ENCODE measurements around the gene OR1F1.
"Not testable (repeated sequence)": the region's sequence is repeated elsewhere in the genome, so short reads cannot be mapped to it uniquely, and the experiment has no call there.

The OR1F1 gene

GRCh38 chr16:3198334-3199072, 10.5 kb downstream of the OR1F1 start:
- DNase-seq (ENCODE audit: low read depth in 2 of 2), result no peak

GRCh38 chr16:3202903-3203539, 15.0 kb downstream of the OR1F1 start:
- DNase-seq (ENCODE audit: low read depth in 2 of 2), result no peak

- DNase-seq (ENCODE audit: low read depth in 2 of 2), result not testable (repeated sequence)
Observed at GRCh38 chr16:3205939-3206338, 17.9 kb downstream of the OR1F1 start.

- DNase-seq (ENCODE audit: low read depth in 2 of 2), result no peak
Observed at GRCh38 chr16:3207086-3207953, 19.3 kb downstream of the OR1F1 start.

- DNase-seq (ENCODE audit: low read depth in 2 of 2), result no peak
Observed at GRCh38 chr16:3212006-3212405, 24.0 kb downstream of the OR1F1 start.

- no peak for DNase-seq (ENCODE audit: low read depth in 2 of 2)
Observed at GRCh38 chr16:3212567-3212966, 24.6 kb downstream of the OR1F1 start.

GRCh38 chr16:3214904-3215600, 27.0 kb downstream of the OR1F1 start:
- no peak for DNase-seq (ENCODE audit: low read depth in 2 of 2)

GRCh38 chr16:3215601-3216262, 27.7 kb downstream of the OR1F1 start:
- no peak for DNase-seq (ENCODE audit: low read depth in 2 of 2)

- DNase-seq (ENCODE audit: low read depth in 2 of 2), result no peak
Observed at GRCh38 chr16:3216263-3216640, 28.2 kb downstream of the OR1F1 start.

- no peak for DNase-seq (ENCODE audit: low read depth in 2 of 2)
Observed at GRCh38 chr16:3220839-3221238, 32.8 kb downstream of the OR1F1 start.

- DNase-seq (ENCODE audit: low read depth in 2 of 2), result no peak
Observed at GRCh38 chr16:3223913-3224515, 36.0 kb downstream of the OR1F1 start.

GRCh38 chr16:3234543-3234856, 46.5 kb downstream of the OR1F1 start:
- DNase-seq (ENCODE audit: low read depth in 2 of 2), result no peak

GRCh38 chr16:3234857-3235561, 47.0 kb downstream of the OR1F1 start, which contains the start of gene ZNF200:
Gene ZNF200 (minus strand): TSS chr16:3235158. CDS start chr16:3233755, 1,403 bp downstream.
- peak; percentile 73 to 79 for DNase-seq (ENCODE audit: low read depth in 2 of 2)

GRCh38 chr16:3235856-3236669, 48.1 kb downstream of the OR1F1 start:
- no peak for DNase-seq (ENCODE audit: low read depth in 2 of 2)

GRCh38 chr16:3241761-3242160, 53.8 kb downstream of the OR1F1 start:
- DNase-seq (ENCODE audit: low read depth in 2 of 2), result no peak

GRCh38 chr16:3242709-3243108, 54.7 kb downstream of the OR1F1 start:
- DNase-seq (ENCODE audit: low read depth in 2 of 2), result no peak

GRCh38 chr16:3243882-3244281, 55.9 kb downstream of the OR1F1 start:
- no peak for DNase-seq (ENCODE audit: low read depth in 2 of 2)

GRCh38 chr16:3246002-3246401, 58.0 kb downstream of the OR1F1 start:
- DNase-seq (ENCODE audit: low read depth in 2 of 2), result no peak

GRCh38 chr16:3246876-3247275, 58.9 kb downstream of the OR1F1 start:
- no peak for DNase-seq (ENCODE audit: low read depth in 2 of 2)

GRCh38 chr16:3248596-3248995, 60.6 kb downstream of the OR1F1 start:
- DNase-seq (ENCODE audit: low read depth in 2 of 2), result no peak

Data from stimulated activated CD4-positive, alpha-beta T cell treated with anti-CD3 and anti-CD28 coated beads, Interleukin-1b, Interleukin-23, amount 100 ng/mL, for 1 hour (primary cell).